Liver (tissue), 9 donors: ENCODE data around the gene CCDC78. TPM values are rescaled to one million over a fixed set of nuclear protein-coding genes. Genes with fewer than 3 reads are reported as not detected.

Experiments used
- DNase-seq: peaks from one replicate; pipeline ENCODE4 v3.0.0-alpha.2; 2017; ENCODE audit warnings: low spot score
- H3K27ac ChIP-seq, 2 donors: one replicate each; pipeline ENCODE4 v1.7.0; 2013; ENCODE audit warnings: inconsistent platforms in 2 of 2, low read length in 2 of 2, control low read depth in 1 of 2, low read depth in 1 of 2, mild to moderate bottlenecking in 1 of 2
- H3K27me3 ChIP-seq, 4 donors: one replicate each; pipeline versions ENCODE4 v1.6.1 to v1.7.0; 2013; ENCODE audit warnings: low read length in 3 of 4, inconsistent platforms in 1 of 4, mild to moderate bottlenecking in 1 of 4, moderate library complexity in 1 of 4; ENCODE audit not compliant: control insufficient read depth in 4 of 4, insufficient read depth in 4 of 4
- H3K36me3 ChIP-seq, 4 donors: one replicate each; pipeline versions ENCODE4 v1.6.1 to v1.7.0; 2013; ENCODE audit warnings: low read length in 3 of 4, mild to moderate bottlenecking in 3 of 4, low read depth in 1 of 4, moderate library complexity in 1 of 4; ENCODE audit not compliant: control insufficient read depth in 4 of 4, insufficient read depth in 3 of 4
- H3K4me1 ChIP-seq, 4 donors: one replicate each; pipeline versions ENCODE4 v1.6.1 to v1.7.0; 2013; ENCODE audit warnings: low read length in 3 of 4, mild to moderate bottlenecking in 3 of 4, moderate library complexity in 1 of 4; ENCODE audit not compliant: control insufficient read depth in 4 of 4, insufficient read depth in 4 of 4
- H3K4me3 ChIP-seq, 3 donors: one replicate each; pipeline versions ENCODE4 v1.6.1 to v1.7.0; 2013; ENCODE audit warnings: low read length in 3 of 3, control low read depth in 1 of 3, low read depth in 1 of 3, mild to moderate bottlenecking in 1 of 3
- H3K9ac ChIP-seq, 2 donors: one replicate each; pipeline ENCODE4 v1.7.0; 2013; ENCODE audit warnings: low read length in 2 of 2, mild to moderate bottlenecking in 2 of 2, moderate library complexity in 2 of 2, control low read depth in 1 of 2, low read depth in 1 of 2
- H3K9me3 ChIP-seq, 4 donors: one replicate each; pipeline versions ENCODE4 v1.6.1 to v1.7.0; 2013; ENCODE audit warnings: low read length in 3 of 4; ENCODE audit not compliant: control insufficient read depth in 4 of 4
- ATF3 ChIP-seq: IDR thresholded peaks from 2 replicates; pipeline ENCODE4 v1.6.1; 2016; ENCODE audit warnings: antibody characterized with exemption
- CTCF ChIP-seq: fragments of 150-350 bp; IDR thresholded peaks from 2 replicates; pipeline ENCODE4 v1.5.1; 2017; ENCODE audit warnings: improper control_type of control experiment, low read depth, low read length; ENCODE audit not compliant: missing input control
- EGR1 ChIP-seq, 2 donors: IDR thresholded peaks; 2 replicates each; pipeline ENCODE4 v1.6.1; 2016 to 2018; ENCODE audit warnings: antibody characterized with exemption in 2 of 2, low read depth in 2 of 2
- FOXA1 ChIP-seq: IDR thresholded peaks from 2 replicates; pipeline ENCODE4 v1.6.1; 2016; ENCODE audit warnings: antibody characterized with exemption
- FOXA2 ChIP-seq: IDR thresholded peaks from 2 replicates; pipeline ENCODE4 v1.6.1; 2016; ENCODE audit warnings: antibody characterized with exemption
- GABPA ChIP-seq, 2 donors: IDR thresholded peaks in 1 of 2; conservative IDR thresholded peaks in 1 of 2; 2 replicates each; pipeline ENCODE4 v1.6.1; 2016; ENCODE audit warnings: antibody characterized with exemption in 2 of 2, mild to moderate bottlenecking in 1 of 2, moderate library complexity in 1 of 2
- HNF4A ChIP-seq, 2 donors: conservative IDR thresholded peaks; 2 replicates each; pipeline ENCODE4 v1.6.1; 2016; ENCODE audit warnings: antibody characterized with exemption in 2 of 2, mild to moderate bottlenecking in 2 of 2
- HNF4G ChIP-seq: IDR thresholded peaks from 2 replicates; pipeline ENCODE4 v1.6.1; 2016; ENCODE audit warnings: antibody characterized with exemption
- JUND ChIP-seq, 2 donors: IDR thresholded peaks; 2 replicates each; pipeline ENCODE4 v1.6.1; 2016; ENCODE audit warnings: antibody characterized with exemption in 2 of 2
- MAX ChIP-seq: IDR thresholded peaks from 2 replicates; pipeline ENCODE4 v1.6.1; 2016; ENCODE audit warnings: antibody characterized with exemption
- RAD21 ChIP-seq, 2 donors: IDR thresholded peaks; 2 replicates each; pipeline ENCODE4 v1.6.1; 2016; ENCODE audit warnings: antibody characterized with exemption in 2 of 2, mild to moderate bottlenecking in 2 of 2
- RXRA ChIP-seq, 2 donors: IDR thresholded peaks; 2 replicates each; pipeline ENCODE4 v1.6.1; 2017 to 2018; ENCODE audit warnings: antibody characterized with exemption in 2 of 2, mild to moderate bottlenecking in 1 of 2
- SP1 ChIP-seq: IDR thresholded peaks from 2 replicates; pipeline ENCODE4 v1.6.1; 2018; ENCODE audit warnings: antibody characterized with exemption, mild to moderate bottlenecking
- TAF1 ChIP-seq: conservative IDR thresholded peaks from 2 replicates; pipeline ENCODE4 v1.6.1; 2016; ENCODE audit warnings: antibody characterized with exemption, mild to moderate bottlenecking
- YY1 ChIP-seq: IDR thresholded peaks from 2 replicates; pipeline ENCODE4 v1.6.1; 2016; ENCODE audit warnings: antibody characterized with exemption, mild to moderate bottlenecking
- ZBTB33 ChIP-seq: IDR thresholded peaks from 2 replicates; pipeline ENCODE4 v1.6.1; 2016; ENCODE audit warnings: antibody characterized with exemption
- WGBS: extraction: QIAGEN DNeasy Blood & Tissue Kit; methylation state at CpG from one replicate; pipeline ENCODE4 v1.1.7; 2013; 5-methylcytosine and 5-hydroxymethylcytosine counted together
- polyA plus RNA-seq, 2 donors: library from polyadenylated mRNA; stranded (reverse) in 1 of 2; unstranded in 1 of 2; fragments of 200-250 nt in 1 of 2; fragments of >200 nt in 1 of 2; fragmentation: Nextera tagmentation in 1 of 2; extraction: Ambion mirVana in 1 of 2; gene quantifications; one replicate each; pipeline versions ENCODE4 v1.2.1 to v1.2.3, GENCODE V29; 2013 to 2015
- total RNA-seq, 2 donors: library from RNA; depleted of rRNA; stranded (reverse); fragments of >200 nt; gene quantifications; one replicate each; pipeline ENCODE4 v1.2.3, GENCODE V29; 2014
- TF ChIP-seq, protein P1 (sequence below): IDR thresholded peaks from 2 replicates; pipeline ENCODE4 v1.6.1; 2016; ENCODE audit warnings: antibody characterized with exemption, mild to moderate bottlenecking
- donor health status: healthy.
- donor health status: healthy.
- donor health status: healthy.
- donor health status: healthy.
- donor health status: healthy.

The CCDC78 gene
- total and polyA plus RNA-seq, 4 donors, result 0.05 to 0.28 (median 0.08) TPM; not detected in 1

DNA sequence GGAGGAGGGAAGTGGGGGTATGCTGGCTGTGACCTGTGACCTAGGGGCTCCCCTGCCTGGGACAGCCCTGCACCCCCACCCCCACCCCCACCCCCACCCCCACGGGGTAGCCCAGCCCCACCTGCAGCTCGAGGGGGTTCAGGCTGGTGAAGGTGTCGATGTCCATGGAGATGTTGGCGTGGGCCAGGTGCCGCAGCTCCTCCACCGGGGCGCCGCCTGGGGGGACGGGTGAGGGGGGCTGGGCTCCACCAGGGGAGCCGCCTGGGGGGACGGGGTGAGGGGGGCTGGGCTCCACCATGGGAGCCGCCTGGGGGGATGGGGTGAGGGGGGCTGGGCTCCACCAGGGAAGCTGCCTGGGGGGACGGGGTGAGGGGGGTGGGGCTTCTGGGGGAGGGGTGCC lies 44.2 kb upstream of the CCDC78 start:
- H3K4me1 ChIP-seq, result no peaks in the 10 kb centered on the region
- no peak overlapping the region for H3K9ac ChIP-seq
- H3K36me3 ChIP-seq, result no peaks in the 10 kb centered on the region
- DNase-seq, result no peak
- H3K27ac ChIP-seq, result no peak overlapping the region
- 80% methylated on average over 13 of the region's 13 CpGs for WGBS
- no peaks in the 10 kb centered on the region for H3K9me3 ChIP-seq
- TF ChIP-seq SP1, result no peak
- no peak for TF ChIP-seq EGR1 (IDR thresholded peaks at IDR 0.05; ENCODE audit: low read depth in 2 of 2)
- TF ChIP-seq FOXA2, result no peak
- TF ChIP-seq MAX, result no peak
- no peak for TF ChIP-seq YY1
- no peak for TF ChIP-seq GABPA (IDR thresholded peaks at IDR 0.05 in 1 of 2, conservative IDR thresholded peaks at IDR 0.05 in 1 of 2)
- TF ChIP-seq JUND (IDR thresholded peaks at IDR 0.05), result no peak
- TF ChIP-seq HNF4A (conservative IDR thresholded peaks at IDR 0.05), result no peak
- TF ChIP-seq ZBTB33, result no peak
- TF ChIP-seq CTCF, result no peak
- TF ChIP-seq, protein P1, sequence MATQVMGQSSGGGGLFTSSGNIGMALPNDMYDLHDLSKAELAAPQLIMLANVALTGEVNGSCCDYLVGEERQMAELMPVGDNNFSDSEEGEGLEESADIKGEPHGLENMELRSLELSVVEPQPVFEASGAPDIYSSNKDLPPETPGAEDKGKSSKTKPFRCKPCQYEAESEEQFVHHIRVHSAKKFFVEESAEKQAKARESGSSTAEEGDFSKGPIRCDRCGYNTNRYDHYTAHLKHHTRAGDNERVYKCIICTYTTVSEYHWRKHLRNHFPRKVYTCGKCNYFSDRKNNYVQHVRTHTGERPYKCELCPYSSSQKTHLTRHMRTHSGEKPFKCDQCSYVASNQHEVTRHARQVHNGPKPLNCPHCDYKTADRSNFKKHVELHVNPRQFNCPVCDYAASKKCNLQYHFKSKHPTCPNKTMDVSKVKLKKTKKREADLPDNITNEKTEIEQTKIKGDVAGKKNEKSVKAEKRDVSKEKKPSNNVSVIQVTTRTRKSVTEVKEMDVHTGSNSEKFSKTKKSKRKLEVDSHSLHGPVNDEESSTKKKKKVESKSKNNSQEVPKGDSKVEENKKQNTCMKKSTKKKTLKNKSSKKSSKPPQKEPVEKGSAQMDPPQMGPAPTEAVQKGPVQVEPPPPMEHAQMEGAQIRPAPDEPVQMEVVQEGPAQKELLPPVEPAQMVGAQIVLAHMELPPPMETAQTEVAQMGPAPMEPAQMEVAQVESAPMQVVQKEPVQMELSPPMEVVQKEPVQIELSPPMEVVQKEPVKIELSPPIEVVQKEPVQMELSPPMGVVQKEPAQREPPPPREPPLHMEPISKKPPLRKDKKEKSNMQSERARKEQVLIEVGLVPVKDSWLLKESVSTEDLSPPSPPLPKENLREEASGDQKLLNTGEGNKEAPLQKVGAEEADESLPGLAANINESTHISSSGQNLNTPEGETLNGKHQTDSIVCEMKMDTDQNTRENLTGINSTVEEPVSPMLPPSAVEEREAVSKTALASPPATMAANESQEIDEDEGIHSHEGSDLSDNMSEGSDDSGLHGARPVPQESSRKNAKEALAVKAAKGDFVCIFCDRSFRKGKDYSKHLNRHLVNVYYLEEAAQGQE, result no peak
- no peak for TF ChIP-seq TAF1
- TF ChIP-seq ATF3, result no peak
- no peak for TF ChIP-seq HNF4G
- TF ChIP-seq RAD21 (IDR thresholded peaks at IDR 0.05), result no peak
- no peak for TF ChIP-seq FOXA1
- peaks cover 0 to 3% (median 0%) of the 10 kb centered on the region in 4 donors for H3K27me3 ChIP-seq
- H3K4me3 ChIP-seq, result no peak overlapping the region

GRCh38 chr16:769934-770333 lies 43.7 kb upstream of the CCDC78 start:
- no peak overlapping the region for H3K4me3 ChIP-seq
- H3K9me3 ChIP-seq, result no peaks in the 10 kb centered on the region
- TF ChIP-seq MAX (no peak), RXRA (IDR thresholded peaks at IDR 0.05) (no peak), FOXA2 (no peak), RAD21 (IDR thresholded peaks at IDR 0.05) (no peak), YY1 (no peak), GABPA (IDR thresholded peaks at IDR 0.05 in 1 of 2, conservative IDR thresholded peaks at IDR 0.05 in 1 of 2) (no peak), HNF4A (conservative IDR thresholded peaks at IDR 0.05) (no peak), CTCF (no peak), ZBTB33 (no peak)
- no peak overlapping the region for H3K27ac ChIP-seq
- DNase-seq, result no peak
- no peak overlapping the region for H3K9ac ChIP-seq
- no peaks in the 10 kb centered on the region for H3K36me3 ChIP-seq
- peaks cover 0 to 3% (median 0%) of the 10 kb centered on the region in 4 donors for H3K27me3 ChIP-seq
- H3K4me1 ChIP-seq, result no peaks in the 10 kb centered on the region
- WGBS, result 86% methylated on average over 19 of the region's 19 CpGs
